22Rv1 (cell line): ENCODE measurements around the gene EYS.

ENCODE experiments used
- ZFX ChIP-seq: fragments of 450-650 bp; IDR thresholded peaks from 2 replicates; pipeline ENCODE4 v1.6.1; 2017; ENCODE audit warnings: antibody characterized with exemption, borderline replicate concordance
- TF ChIP-seq, protein P1 (sequence below): fragments of 450-650 bp; IDR thresholded peaks from 2 replicates; pipeline ENCODE4 v1.5.1; 2017; ENCODE audit warnings: mild to moderate bottlenecking

DNA sequence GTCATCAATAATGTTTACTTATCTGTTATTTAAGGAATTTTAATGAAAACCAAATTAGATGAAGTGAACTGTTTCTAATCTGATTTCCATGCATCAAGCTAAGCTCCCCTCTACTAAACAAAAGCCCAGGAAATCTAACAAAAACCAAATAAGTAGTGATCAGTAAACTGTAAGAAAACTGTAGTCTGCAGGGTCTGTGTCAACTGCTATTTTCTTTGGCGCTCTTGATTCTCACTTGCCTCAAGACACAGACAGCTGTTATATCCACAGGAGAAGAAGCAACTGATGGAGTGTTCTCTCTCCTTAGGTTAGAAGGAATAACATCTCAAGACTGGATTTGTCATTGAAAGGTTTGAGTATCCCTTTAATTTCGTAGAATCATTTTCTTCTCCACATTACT is 1777.9 kb downstream of the EYS start:
- TF ChIP-seq, protein P1, sequence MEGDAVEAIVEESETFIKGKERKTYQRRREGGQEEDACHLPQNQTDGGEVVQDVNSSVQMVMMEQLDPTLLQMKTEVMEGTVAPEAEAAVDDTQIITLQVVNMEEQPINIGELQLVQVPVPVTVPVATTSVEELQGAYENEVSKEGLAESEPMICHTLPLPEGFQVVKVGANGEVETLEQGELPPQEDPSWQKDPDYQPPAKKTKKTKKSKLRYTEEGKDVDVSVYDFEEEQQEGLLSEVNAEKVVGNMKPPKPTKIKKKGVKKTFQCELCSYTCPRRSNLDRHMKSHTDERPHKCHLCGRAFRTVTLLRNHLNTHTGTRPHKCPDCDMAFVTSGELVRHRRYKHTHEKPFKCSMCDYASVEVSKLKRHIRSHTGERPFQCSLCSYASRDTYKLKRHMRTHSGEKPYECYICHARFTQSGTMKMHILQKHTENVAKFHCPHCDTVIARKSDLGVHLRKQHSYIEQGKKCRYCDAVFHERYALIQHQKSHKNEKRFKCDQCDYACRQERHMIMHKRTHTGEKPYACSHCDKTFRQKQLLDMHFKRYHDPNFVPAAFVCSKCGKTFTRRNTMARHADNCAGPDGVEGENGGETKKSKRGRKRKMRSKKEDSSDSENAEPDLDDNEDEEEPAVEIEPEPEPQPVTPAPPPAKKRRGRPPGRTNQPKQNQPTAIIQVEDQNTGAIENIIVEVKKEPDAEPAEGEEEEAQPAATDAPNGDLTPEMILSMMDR = no peak
- TF ChIP-seq ZFX = no peak
